ENCODE data around the gene KLK11. TPM values are rescaled to one million over a fixed set of nuclear protein-coding genes. Genes with fewer than 3 reads are reported as not detected.

Gene KLK11
- total and polyA plus RNA-seq, 2 donors (not counting 1 experiment from before 2014, with no cell fraction given), result not detected

DNA sequence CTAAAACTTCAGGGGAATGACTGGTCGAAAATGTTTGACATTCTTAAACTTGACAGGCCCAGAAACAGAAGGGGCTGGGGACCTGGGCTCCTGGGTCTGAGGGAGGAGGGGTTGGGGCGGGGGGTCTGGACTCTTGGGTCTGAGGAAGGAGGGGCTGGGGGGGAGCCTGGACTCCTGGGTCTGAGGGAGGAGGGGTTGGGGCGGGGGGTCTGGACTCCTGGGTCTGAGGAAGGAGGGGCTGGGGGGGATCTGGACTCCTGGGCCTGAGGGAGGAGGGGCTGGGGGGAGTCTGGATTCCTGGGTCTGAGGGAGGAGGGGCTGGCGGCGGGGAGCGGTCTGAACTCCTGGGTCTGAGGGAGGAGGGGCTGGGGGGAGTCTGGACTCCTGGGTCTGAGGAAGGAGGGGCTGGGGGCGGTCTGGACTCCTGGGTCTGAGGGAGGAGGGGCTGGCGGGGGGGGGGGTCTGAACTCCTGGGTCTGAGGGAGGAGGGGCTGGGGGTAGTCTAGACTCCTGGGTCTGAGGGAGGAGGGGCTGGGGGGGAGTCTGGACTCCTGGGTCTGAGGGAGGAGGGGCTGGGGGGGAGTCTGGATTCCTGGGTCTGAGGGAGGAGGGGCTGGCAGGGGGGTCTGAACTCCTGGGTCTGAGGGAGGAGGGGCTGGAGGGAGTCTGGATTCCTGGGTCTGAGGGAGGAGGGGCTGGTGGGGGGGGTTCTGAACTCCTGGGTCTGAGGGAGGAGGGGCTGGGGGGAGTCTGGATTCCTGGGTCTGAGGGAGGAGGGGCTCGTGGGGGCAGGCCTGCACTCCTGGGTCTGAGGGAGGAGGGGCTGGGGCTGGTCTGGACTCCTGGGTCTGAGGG lies 51.5 kb downstream of the KLK11 start:
- Histone ChIP-seq H3K4me3 (ENCODE audit: control extremely low read depth in 1 of 5, extremely low read depth in 1 of 5, insufficient read depth in 1 of 5, low read depth in 2 of 5, low read length in 4 of 5) (no peak overlapping the region), H3K27me3 (replicated peaks in 1 of 4; ENCODE audit: control extremely low read depth in 1 of 4, control insufficient read depth in 3 of 4, insufficient read depth in 4 of 4, low read length in 3 of 4) (peaks cover 0 to 13% (median 0%) of the 10 kb centered on the region in 4 experiments), H4K20me1 (ENCODE audit: control insufficient read depth, insufficient read depth, low read length, poor library complexity, severe bottlenecking) (no peaks in the 10 kb centered on the region), H3K4me2 (replicated peaks; ENCODE audit: low read depth, low read length, poor library complexity, severe bottlenecking) (no peak overlapping the region), H3K36me3 (replicated peaks in 1 of 2; ENCODE audit: control extremely low read depth in 1 of 2, control insufficient read depth in 1 of 2, extremely low read depth in 1 of 2, insufficient read depth in 2 of 2, low read length in 1 of 2) (no peaks in the 10 kb centered on the region), H2AFZ (ENCODE audit: insufficient read depth, low read depth, low read length, poor library complexity, severe bottlenecking) (no peak overlapping the region), H3K9me3 (ENCODE audit: control extremely low read depth in 1 of 3, control insufficient read depth in 2 of 3, insufficient read depth in 1 of 3, low read length in 2 of 3) (peaks cover 0 to 2% (median 0%) of the 10 kb centered on the region in 3 donors), H3K79me2 (ENCODE audit: control insufficient read depth, insufficient read depth, low read length) (no peaks in the 10 kb centered on the region), H3K27ac (ENCODE audit: low read length in 2 of 2) (no peak overlapping the region), H3K9ac (ENCODE audit: low read length) (no peak overlapping the region), H3K4me1 (ENCODE audit: control insufficient read depth in 2 of 2, insufficient read depth in 2 of 2, low read length in 2 of 2) (no peaks in the 10 kb centered on the region)
- POLR2A ChIA-PET, result no interaction called here
- peaks cover 68% of the 10 kb centered on the region for H3K27me3 Mint-ChIP-seq
- CTCF ChIA-PET, result no interaction called here
- ATAC-seq (ENCODE audit: low read depth), result no peak
- TF ChIP-seq, protein P1, sequence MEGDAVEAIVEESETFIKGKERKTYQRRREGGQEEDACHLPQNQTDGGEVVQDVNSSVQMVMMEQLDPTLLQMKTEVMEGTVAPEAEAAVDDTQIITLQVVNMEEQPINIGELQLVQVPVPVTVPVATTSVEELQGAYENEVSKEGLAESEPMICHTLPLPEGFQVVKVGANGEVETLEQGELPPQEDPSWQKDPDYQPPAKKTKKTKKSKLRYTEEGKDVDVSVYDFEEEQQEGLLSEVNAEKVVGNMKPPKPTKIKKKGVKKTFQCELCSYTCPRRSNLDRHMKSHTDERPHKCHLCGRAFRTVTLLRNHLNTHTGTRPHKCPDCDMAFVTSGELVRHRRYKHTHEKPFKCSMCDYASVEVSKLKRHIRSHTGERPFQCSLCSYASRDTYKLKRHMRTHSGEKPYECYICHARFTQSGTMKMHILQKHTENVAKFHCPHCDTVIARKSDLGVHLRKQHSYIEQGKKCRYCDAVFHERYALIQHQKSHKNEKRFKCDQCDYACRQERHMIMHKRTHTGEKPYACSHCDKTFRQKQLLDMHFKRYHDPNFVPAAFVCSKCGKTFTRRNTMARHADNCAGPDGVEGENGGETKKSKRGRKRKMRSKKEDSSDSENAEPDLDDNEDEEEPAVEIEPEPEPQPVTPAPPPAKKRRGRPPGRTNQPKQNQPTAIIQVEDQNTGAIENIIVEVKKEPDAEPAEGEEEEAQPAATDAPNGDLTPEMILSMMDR (IDR thresholded peaks at IDR 0.05), result no peak
- TF ChIP-seq EZH2 (IDR thresholded peaks at IDR 0.05; ENCODE audit: borderline replicate concordance, insufficient read depth, low read depth, low read length, poor library complexity, severe bottlenecking), result no peak
- no peak overlapping the region for H3K27ac Mint-ChIP-seq
- DNase-seq, result no peak
- WGBS (ENCODE audit: insufficient coverage), result 71% methylated on average over 2 of the region's 9 CpGs
- no peaks in the 10 kb centered on the region for H3K9me3 Mint-ChIP-seq (ENCODE audit: insufficient read depth)
- no peak overlapping the region for H3K4me3 Mint-ChIP-seq
- intact Hi-C loops (cut with micrococcal nuclease), result no loop called here
- H3K4me1 Mint-ChIP-seq, result no peaks in the 10 kb centered on the region

DNA sequence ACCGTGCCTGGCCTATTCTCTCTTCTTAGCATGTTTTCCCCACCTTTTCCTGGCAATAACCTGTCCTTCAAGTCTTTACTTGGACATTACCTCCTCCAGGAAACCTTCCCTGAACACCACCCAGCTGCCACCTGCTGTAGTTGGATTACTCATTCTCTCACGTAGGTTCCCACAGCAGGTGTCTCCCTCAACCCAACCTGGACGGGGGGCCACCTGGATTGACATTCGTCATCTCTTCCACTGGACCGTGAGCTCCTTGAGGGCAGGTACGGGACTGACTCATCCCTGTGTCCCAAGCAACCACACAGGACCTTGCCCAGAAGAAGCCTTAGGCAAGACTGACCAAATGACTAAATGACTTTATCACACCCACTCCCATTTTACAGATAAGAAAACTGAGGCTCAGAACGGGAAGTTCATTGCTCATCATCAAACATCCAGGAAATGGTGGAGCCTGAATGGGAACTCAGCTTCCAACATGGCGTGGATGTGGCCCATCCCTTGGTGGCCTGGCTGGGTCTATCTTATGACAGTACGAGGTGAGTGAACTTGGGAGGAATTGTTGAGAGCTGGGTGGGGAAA lies 53.5 kb downstream of the KLK11 start:
- H3K27ac ChIP-seq (ENCODE audit: low read length in 2 of 2), result no peak overlapping the region
- H3K9ac ChIP-seq (ENCODE audit: low read length), result no peak overlapping the region
- H3K79me2 ChIP-seq (ENCODE audit: control insufficient read depth, insufficient read depth, low read length), result no peaks in the 10 kb centered on the region
- Mint-ChIP-seq H3K4me1 (no peaks in the 10 kb centered on the region), H3K27ac (no peak overlapping the region), H3K4me3 (no peak overlapping the region), H3K9me3 (ENCODE audit: insufficient read depth) (no peaks in the 10 kb centered on the region), H3K27me3 (peaks cover 58% of the 10 kb centered on the region)
- H3K36me3 ChIP-seq (replicated peaks in 1 of 2; ENCODE audit: control extremely low read depth in 1 of 2, control insufficient read depth in 1 of 2, extremely low read depth in 1 of 2, insufficient read depth in 2 of 2, low read length in 1 of 2), result no peaks in the 10 kb centered on the region
- no peak overlapping the region for H3K4me2 ChIP-seq (replicated peaks; ENCODE audit: low read depth, low read length, poor library complexity, severe bottlenecking)
- ChIA-PET CTCF (no interaction called here), POLR2A (no interaction called here)
- peaks cover 0 to 15% (median 0%) of the 10 kb centered on the region in 4 experiments for H3K27me3 ChIP-seq (replicated peaks in 1 of 4; ENCODE audit: control extremely low read depth in 1 of 4, control insufficient read depth in 3 of 4, insufficient read depth in 4 of 4, low read length in 3 of 4)
- ATAC-seq (ENCODE audit: low read depth) (no peak), DNase-seq (no peak)
- H3K4me3 ChIP-seq (ENCODE audit: control extremely low read depth in 1 of 5, extremely low read depth in 1 of 5, insufficient read depth in 1 of 5, low read depth in 2 of 5, low read length in 4 of 5), result no peak overlapping the region
- no peaks in the 10 kb centered on the region for H3K4me1 ChIP-seq (ENCODE audit: control insufficient read depth in 2 of 2, insufficient read depth in 2 of 2, low read length in 2 of 2)
- no peak overlapping the region for H2AFZ ChIP-seq (ENCODE audit: insufficient read depth, low read depth, low read length, poor library complexity, severe bottlenecking)
- WGBS (ENCODE audit: insufficient coverage), result 81% methylated on average over 8 of the region's 9 CpGs
- no peaks in the 10 kb centered on the region for H4K20me1 ChIP-seq (ENCODE audit: control insufficient read depth, insufficient read depth, low read length, poor library complexity, severe bottlenecking)
- H3K9me3 ChIP-seq (ENCODE audit: control extremely low read depth in 1 of 3, control insufficient read depth in 2 of 3, insufficient read depth in 1 of 3, low read length in 2 of 3), result peaks cover 0 to 2% (median 0%) of the 10 kb centered on the region in 3 donors
- intact Hi-C loops (cut with micrococcal nuclease), result no loop called here
- TF ChIP-seq EZH2 (IDR thresholded peaks at IDR 0.05; ENCODE audit: borderline replicate concordance, insufficient read depth, low read depth, low read length, poor library complexity, severe bottlenecking), result no peak
- TF ChIP-seq, protein P1 (IDR thresholded peaks at IDR 0.05), result no peak

All from B cell (primary cell).